A549 (cell line): ENCODE data around the gene PRKN.

ENCODE experiments used
- BCL3 ChIP-seq: fragments of >200 bp; sonication (Bioruptor Twin); formaldehyde crosslinking; IDR thresholded peaks from 3 replicates; pipeline ENCODE4 v1.6.1; 2016
- CHD4 ChIP-seq: fragments of 200-600 bp; sonication (generic); IDR thresholded peaks from 2 replicates; pipeline ENCODE4 v1.6.1; 2016; ENCODE audit warnings: antibody characterized with exemption, mild to moderate bottlenecking, borderline replicate concordance
- CTCF ChIP-seq: fragments of >200 bp; sonication (Bioruptor Twin); formaldehyde crosslinking; IDR thresholded peaks from 3 replicates; pipeline ENCODE4 v1.5.1; 2016
- EP300 ChIP-seq, 2 experiments: fragments of >200 bp; sonication (Bioruptor Twin); formaldehyde crosslinking; IDR thresholded peaks; 2 replicates in 1 of 2; 3 replicates in 1 of 2; pipeline ENCODE4 v1.6.1; 2016 to 2017
- MAX ChIP-seq: IDR thresholded peaks from 2 replicates; pipeline ENCODE4 v1.6.1; 2012
- POLR2A ChIP-seq: IDR thresholded peaks from 2 replicates; pipeline ENCODE4 v1.6.1; 2012; ENCODE audit warnings: mild to moderate bottlenecking, low read length
- RAD21 ChIP-seq, 2 experiments: fragments of >200 bp in 1 of 2; sonication (Bioruptor Twin) in 1 of 2; formaldehyde crosslinking in 1 of 2; IDR thresholded peaks in 1 of 2; conservative IDR thresholded peaks in 1 of 2; 2 replicates in 1 of 2; 3 replicates in 1 of 2; pipeline ENCODE4 v1.6.1; 2012 to 2018; ENCODE audit warnings: inconsistent platforms in 1 of 2
- SMC3 ChIP-seq: fragments of >200 bp; sonication (Bioruptor Twin); formaldehyde crosslinking; IDR thresholded peaks from 3 replicates; pipeline ENCODE4 v1.6.1; 2018; ENCODE audit warnings: inconsistent platforms
- USF2 ChIP-seq: fragments of 450-650 bp; IDR thresholded peaks from 2 replicates; pipeline ENCODE4 v1.6.1; 2014; ENCODE audit warnings: antibody characterized with exemption
- ZC3H11A ChIP-seq: fragments of 450-650 bp; IDR thresholded peaks from 2 replicates; pipeline ENCODE4 v1.6.1; 2014; ENCODE audit warnings: antibody characterized with exemption, mild to moderate bottlenecking
- ZFP36 ChIP-seq: fragments of 450-650 bp; IDR thresholded peaks from 2 replicates; pipeline ENCODE4 v1.6.1; 2014; ENCODE audit warnings: borderline replicate concordance; ENCODE audit not compliant: partially characterized antibody

DNA sequence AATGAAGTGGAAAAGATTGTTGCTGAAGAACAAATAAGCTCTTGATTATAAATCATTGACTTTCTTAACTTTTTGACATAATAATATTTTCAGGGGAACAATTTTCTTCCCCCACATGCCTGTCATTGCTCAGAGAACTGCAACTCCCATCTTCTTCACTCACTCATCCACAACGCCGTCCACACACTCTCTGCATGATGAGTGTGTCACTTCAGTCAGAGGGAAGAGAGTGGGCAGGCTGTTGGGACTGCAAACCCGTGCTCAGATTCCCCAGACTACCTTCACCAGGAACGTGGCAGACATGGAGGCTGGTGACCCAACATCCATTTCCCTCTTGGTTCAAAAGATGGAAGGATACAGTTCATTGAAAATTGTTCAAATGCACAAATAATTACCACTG is 650.8 kb downstream of the PRKN start:
- TF ChIP-seq CTCF (no peak), BCL3 (no peak), RAD21 (conservative IDR thresholded peaks at IDR 0.05 in 1 of 2, IDR thresholded peaks at IDR 0.05 in 1 of 2) (no peak), CHD4 (no peak), USF2 (no peak), MAX (no peak), EP300 (IDR thresholded peaks at IDR 0.05) (no peak), SMC3 (no peak), ZFP36 (no peak), POLR2A (no peak), ZC3H11A (no peak)
